ENCODE data around the gene TBCK. TPM values are rescaled to one million over a fixed set of nuclear protein-coding genes. Genes with fewer than 3 reads are reported as not detected.
"Not testable (repeated sequence)": the region's sequence is repeated elsewhere in the genome, so short reads cannot be mapped to it uniquely, and the experiment has no call there.

TBCK gene
- total and polyA plus RNA-seq, 8 donors: 36.1 to 60.0 (median 46.2) TPM

- H3K4me3 ChIP-seq: no peak overlapping the region
- ATAC-seq (no peak), DNase-seq (no peak)
- no peaks in the 10 kb centered on the region for H3K4me1 ChIP-seq
- peaks cover 0 to 48% of the 10 kb centered on the region in 2 donors for H3K36me3 ChIP-seq
- no peak for TF ChIP-seq CTCF (IDR thresholded peaks at IDR 0.05)
- no peaks in the 10 kb centered on the region for H3K27me3 ChIP-seq
- intact Hi-C loops (cut with DNase I): no loop called here
- no peak overlapping the region for H3K27ac ChIP-seq
- H3K9me3 ChIP-seq: no peaks in the 10 kb centered on the region
These were observed 9.8 kb upstream of the TBCK start for GRCh38 chr4:106325800-106326199.

GRCh38 chr4:106323119-106323518, 7.1 kb upstream of the TBCK start:
- H3K27me3 ChIP-seq: no peaks in the 10 kb centered on the region
- ATAC-seq (no peak), DNase-seq (no peak)
- TF ChIP-seq CTCF (IDR thresholded peaks at IDR 0.05): no peak
- intact Hi-C loops (cut with DNase I): no loop called here
- H3K36me3 ChIP-seq: peaks cover 0 to 34% of the 10 kb centered on the region in 2 donors
- H3K4me3 ChIP-seq: no peak overlapping the region
- no peak overlapping the region for H3K27ac ChIP-seq
- peaks cover under 1 to 15% of the 10 kb centered on the region in 2 donors for H3K4me1 ChIP-seq
- H3K9me3 ChIP-seq: no peaks in the 10 kb centered on the region

- H3K9me3 ChIP-seq; intact Hi-C loops (cut with DNase I); H3K4me3 ChIP-seq; H3K27me3 ChIP-seq; DNase-seq; ATAC-seq; H3K27ac ChIP-seq: not testable (repeated sequence)
- H3K4me1 ChIP-seq: peaks cover 11 to 28% of the 10 kb centered on the region in 2 donors
- H3K36me3 ChIP-seq: peaks cover 0 to 21% of the 10 kb centered on the region in 2 donors
These were observed 5.8 kb upstream of the TBCK start for GRCh38 chr4:106321814-106322213.

GRCh38 chr4:106321168-106321567, 5.2 kb upstream of the TBCK start:
- peaks cover 0 to 14% of the 10 kb centered on the region in 2 donors for H3K36me3 ChIP-seq
- intact Hi-C loops (cut with DNase I); ATAC-seq; H3K4me3 ChIP-seq; H3K9me3 ChIP-seq; H3K27me3 ChIP-seq; H3K27ac ChIP-seq: not testable (repeated sequence)
- H3K4me1 ChIP-seq: peaks cover 11 to 28% of the 10 kb centered on the region in 2 donors
- DNase-seq: peak in 1 of 4 donors; percentile 58

GRCh38 chr4:106320235-106320634, 4.2 kb upstream of the TBCK start:
- peaks cover 12 to 30% of the 10 kb centered on the region in 2 donors for H3K4me1 ChIP-seq
- H3K4me3 ChIP-seq: no peak overlapping the region
- peaks cover 0 to 10% of the 10 kb centered on the region in 2 donors for H3K36me3 ChIP-seq
- DNase-seq (no peak), ATAC-seq (no peak)
- H3K27ac ChIP-seq: no peak overlapping the region
- H3K27me3 ChIP-seq: no peaks in the 10 kb centered on the region
- no peaks in the 10 kb centered on the region for H3K9me3 ChIP-seq
- TF ChIP-seq CTCF (IDR thresholded peaks at IDR 0.05): no peak
- intact Hi-C loops (cut with DNase I): no loop called here

- peaks cover 22 to 40% of the 10 kb centered on the region in 2 donors for H3K4me1 ChIP-seq
- no peak overlapping the region for H3K4me3 ChIP-seq
- intact Hi-C loops (cut with DNase I): no loop called here
- no peak for TF ChIP-seq CTCF (IDR thresholded peaks at IDR 0.05)
- DNase-seq (no peak), ATAC-seq (no peak)
- no peaks in the 10 kb centered on the region for H3K9me3 ChIP-seq
- no peaks in the 10 kb centered on the region for H3K27me3 ChIP-seq
- peaks cover 0 to 10% of the 10 kb centered on the region in 2 donors for H3K36me3 ChIP-seq
- H3K27ac ChIP-seq: no peak overlapping the region
These were observed 2.5 kb upstream of the TBCK start for GRCh38 chr4:106318511-106318910.
